ENCODE results near the gene SRGAP1.
"Not testable (repeated sequence)": the region's sequence is repeated elsewhere in the genome, so short reads cannot be mapped to it uniquely, and the experiment has no call there.

The SRGAP1 gene

GRCh38 chr12:64009321-64010068, 165.0 kb downstream of the SRGAP1 start:
- no peaks in the 10 kb centered on the region for H3K79me2 ChIP-seq (ENCODE audit: low read length)
- TF ChIP-seq CTCF (IDR thresholded peaks at IDR 0.05; ENCODE audit: low read length): no peak
- TF ChIP-seq EZH2 (optimal IDR thresholded peaks at IDR 0.05; ENCODE audit: low read depth, low read length): no peak
- no peak for TF ChIP-seq EZH2phosphoT487 (IDR thresholded peaks at IDR 0.05; ENCODE audit: low read length)
- no peak overlapping the region for H3K27ac ChIP-seq (ENCODE audit: low read length)
- H3K9me2 ChIP-seq (replicated peaks; ENCODE audit: insufficient read depth, low read length): no peaks in the 10 kb centered on the region
- no peaks in the 10 kb centered on the region for H3K27me3 ChIP-seq (replicated peaks; ENCODE audit: insufficient read depth, low read length)
- H4K20me1 ChIP-seq (ENCODE audit: insufficient read depth, low read length): no peaks in the 10 kb centered on the region
- no peak overlapping the region for H3K4me2 ChIP-seq (ENCODE audit: low read depth, low read length)
- no peaks in the 10 kb centered on the region for H3K36me3 ChIP-seq (replicated peaks; ENCODE audit: insufficient read depth, low read length)
- no peaks in the 10 kb centered on the region for H3F3A ChIP-seq (ENCODE audit: insufficient read depth, low read length)
- H2AFZ ChIP-seq (ENCODE audit: low read length): no peak overlapping the region
- H3K9me3 ChIP-seq (replicated peaks; ENCODE audit: insufficient read depth, low read length): no peaks in the 10 kb centered on the region
- H3K4me3 ChIP-seq (ENCODE audit: low read length): no peak overlapping the region
- H3K4me1 ChIP-seq (ENCODE audit: low read length): no peaks in the 10 kb centered on the region
- no peak overlapping the region for H3K9ac ChIP-seq (ENCODE audit: low read length)
- DNase-seq: no peak

DNA sequence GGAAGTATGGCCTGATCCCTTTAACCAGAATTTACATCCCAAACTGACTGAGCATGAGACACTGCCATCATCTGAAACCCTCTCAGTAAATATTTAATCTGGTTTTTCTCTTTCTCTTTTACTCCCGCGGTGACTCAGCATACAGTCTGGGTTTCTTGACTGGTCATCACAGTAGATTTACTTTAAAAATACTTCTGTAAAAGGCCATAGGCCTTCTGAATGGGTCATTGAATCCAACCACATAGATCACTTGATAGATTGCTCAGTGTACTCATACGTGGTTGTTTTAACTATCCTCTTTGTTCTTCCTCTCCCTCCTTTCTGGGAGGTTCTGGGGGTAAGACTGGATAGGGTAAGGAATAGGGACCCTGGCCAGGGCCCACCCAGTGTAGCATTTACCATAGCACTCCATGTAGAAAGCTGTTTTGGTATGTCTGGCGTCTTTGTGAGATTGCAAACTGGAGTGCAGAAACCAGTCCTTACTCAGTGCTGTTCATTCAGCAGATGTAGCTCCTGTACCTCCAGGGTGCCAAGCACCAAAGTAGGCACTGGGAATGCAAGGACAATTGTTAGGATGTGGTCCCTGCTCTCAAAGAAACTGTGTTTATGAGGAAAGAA, 165.7 kb downstream of the SRGAP1 start:
- no peaks in the 10 kb centered on the region for H3K4me1 ChIP-seq (ENCODE audit: low read length)
- no peaks in the 10 kb centered on the region for H3F3A ChIP-seq (ENCODE audit: insufficient read depth, low read length)
- no peaks in the 10 kb centered on the region for H3K27me3 ChIP-seq (replicated peaks; ENCODE audit: insufficient read depth, low read length)
- no peak overlapping the region for H2AFZ ChIP-seq (ENCODE audit: low read length)
- TF ChIP-seq CTCF (IDR thresholded peaks at IDR 0.05; ENCODE audit: low read length) (no peak), EZH2 (optimal IDR thresholded peaks at IDR 0.05; ENCODE audit: low read depth, low read length) (no peak), EZH2phosphoT487 (IDR thresholded peaks at IDR 0.05; ENCODE audit: low read length) (no peak)
- no peak overlapping the region for H3K27ac ChIP-seq (ENCODE audit: low read length)
- no peaks in the 10 kb centered on the region for H3K36me3 ChIP-seq (replicated peaks; ENCODE audit: insufficient read depth, low read length)
- H3K79me2 ChIP-seq (ENCODE audit: low read length): no peaks in the 10 kb centered on the region
- DNase-seq: no peak
- no peaks in the 10 kb centered on the region for H4K20me1 ChIP-seq (ENCODE audit: insufficient read depth, low read length)
- no peak overlapping the region for H3K4me2 ChIP-seq (ENCODE audit: low read depth, low read length)
- H3K4me3 ChIP-seq (ENCODE audit: low read length): no peak overlapping the region
- no peak overlapping the region for H3K9ac ChIP-seq (ENCODE audit: low read length)
- H3K9me2 ChIP-seq (replicated peaks; ENCODE audit: insufficient read depth, low read length): no peaks in the 10 kb centered on the region
- H3K9me3 ChIP-seq (replicated peaks; ENCODE audit: insufficient read depth, low read length): no peaks in the 10 kb centered on the region

GRCh38 chr12:64016521-64016920, 172.0 kb downstream of the SRGAP1 start:
- no peaks in the 10 kb centered on the region for H4K20me1 ChIP-seq (ENCODE audit: insufficient read depth, low read length)

DNA sequence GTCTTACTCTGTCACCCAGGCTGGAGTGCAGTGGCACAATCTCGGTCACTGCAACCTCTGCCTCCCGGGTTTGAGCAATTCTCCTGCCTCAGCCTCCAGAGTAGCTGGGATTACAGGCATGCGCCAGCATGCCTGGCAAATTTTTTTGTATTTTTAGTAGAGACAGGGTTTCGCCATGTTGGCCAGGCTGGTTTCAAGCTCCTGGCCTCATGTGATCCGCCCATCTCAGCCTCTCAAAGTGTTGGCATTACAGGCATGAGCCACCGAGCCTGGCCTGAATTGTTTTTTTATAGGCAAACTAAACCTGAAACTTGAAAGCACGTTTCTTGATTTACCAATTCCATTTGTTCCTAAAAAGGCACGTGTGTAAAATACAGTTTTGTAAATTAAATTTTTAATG, 173.6 kb downstream of the SRGAP1 start:
- H3K4me3 ChIP-seq (ENCODE audit: low read length); H4K20me1 ChIP-seq (ENCODE audit: insufficient read depth, low read length); H3K9me2 ChIP-seq (replicated peaks; ENCODE audit: insufficient read depth, low read length); H3K9ac ChIP-seq (ENCODE audit: low read length); H3K36me3 ChIP-seq (replicated peaks; ENCODE audit: insufficient read depth, low read length); H3K79me2 ChIP-seq (ENCODE audit: low read length); H3K27ac ChIP-seq (ENCODE audit: low read length); H3K4me2 ChIP-seq (ENCODE audit: low read depth, low read length); H2AFZ ChIP-seq (ENCODE audit: low read length); DNase-seq; H3F3A ChIP-seq (ENCODE audit: insufficient read depth, low read length); H3K27me3 ChIP-seq (replicated peaks; ENCODE audit: insufficient read depth, low read length); H3K4me1 ChIP-seq (ENCODE audit: low read length); H3K9me3 ChIP-seq (replicated peaks; ENCODE audit: insufficient read depth, low read length): not testable (repeated sequence)

More at GRCh38 chr12:64016521-64016920, 172.0 kb downstream of the SRGAP1 start:
- Histone ChIP-seq H3K27ac (ENCODE audit: low read length) (no peak overlapping the region), H3K4me2 (ENCODE audit: low read depth, low read length) (no peak overlapping the region), H2AFZ (ENCODE audit: low read length) (no peak overlapping the region), H3K4me3 (ENCODE audit: low read length) (no peak overlapping the region), H3K9ac (ENCODE audit: low read length) (no peak overlapping the region), H3F3A (ENCODE audit: insufficient read depth, low read length) (no peaks in the 10 kb centered on the region), H3K36me3 (replicated peaks; ENCODE audit: insufficient read depth, low read length) (no peaks in the 10 kb centered on the region), H3K9me3 (replicated peaks; ENCODE audit: insufficient read depth, low read length) (no peaks in the 10 kb centered on the region), H3K27me3 (replicated peaks; ENCODE audit: insufficient read depth, low read length) (no peaks in the 10 kb centered on the region), H3K79me2 (ENCODE audit: low read length) (no peaks in the 10 kb centered on the region), H3K4me1 (ENCODE audit: low read length) (no peaks in the 10 kb centered on the region), H3K9me2 (replicated peaks; ENCODE audit: insufficient read depth, low read length) (no peaks in the 10 kb centered on the region)
- DNase-seq: no peak
- no peak for TF ChIP-seq CTCF (IDR thresholded peaks at IDR 0.05; ENCODE audit: low read length)
- no peak for TF ChIP-seq EZH2phosphoT487 (IDR thresholded peaks at IDR 0.05; ENCODE audit: low read length)
- TF ChIP-seq EZH2 (optimal IDR thresholded peaks at IDR 0.05; ENCODE audit: low read depth, low read length): no peak
